Esophagus muscularis mucosa (tissue), 4 donors: ENCODE measurements around the gene GAS6. TPM values are rescaled to one million over a fixed set of nuclear protein-coding genes. Genes with fewer than 3 reads are reported as not detected.
A peak's percentile ranks its signal among the peaks of the same experiment; 100 is the strongest.
"Not testable (repeated sequence)": the region's sequence is repeated elsewhere in the genome, so short reads cannot be mapped to it uniquely, and the experiment has no call there.

Experiments used
- DNase-seq: peaks from one replicate; pipeline ENCODE4 v3.0.0-alpha.2; 2017; ENCODE audit errors: extremely low spot score
- H3K27ac ChIP-seq, 4 donors: fragments of 200-600 bp; sonication (generic); replicated peaks in 1 of 4; 1 replicate in 3 of 4; 2 replicates in 1 of 4; pipeline ENCODE4 v1.5.1; 2016 to 2019; ENCODE audit warnings: mild to moderate bottlenecking in 1 of 4
- H3K27me3 ChIP-seq, 4 donors: fragments of 200-600 bp; sonication (generic); one replicate each; pipeline versions ENCODE4 v1.5.1 to v1.6.0; 2016 to 2019
- H3K36me3 ChIP-seq, 4 donors: fragments of 200-600 bp; sonication (generic); one replicate each; pipeline ENCODE4 v1.5.1; 2016 to 2019
- H3K4me1 ChIP-seq, 4 donors: fragments of 200-600 bp; sonication (generic); one replicate each; pipeline ENCODE4 v1.5.1; 2016 to 2019
- H3K4me3 ChIP-seq, 4 donors: fragments of 200-600 bp; sonication (generic); 1 replicate in 2 of 4; 2 replicates in 2 of 4; pipeline ENCODE4 v1.5.1; 2016 to 2019; ENCODE audit warnings: mild to moderate bottlenecking in 4 of 4, moderate library complexity in 1 of 4
- H3K9me3 ChIP-seq, 4 donors: fragments of 200-600 bp; sonication (generic); 1 replicate in 3 of 4; 2 replicates in 1 of 4; pipeline ENCODE4 v1.5.1; 2016 to 2019
- CTCF ChIP-seq, 3 experiments: fragments of 200-600 bp in 2 of 3; fragments of 450-650 bp in 1 of 3; sonication (generic) in 2 of 3; IDR thresholded peaks; one replicate each; pipeline ENCODE4 v1.5.1; 2017 to 2019; ENCODE audit warnings: antibody characterized with exemption in 3 of 3, mild to moderate bottlenecking in 2 of 3, moderate library complexity in 1 of 3
- EP300 ChIP-seq: sonication (generic); formaldehyde crosslinking; IDR thresholded peaks from one replicate; pipeline ENCODE4 v1.6.1; 2017; ENCODE audit warnings: antibody characterized with exemption
- POLR2A ChIP-seq: fragments of 450-650 bp; IDR thresholded peaks from one replicate; pipeline ENCODE4 v1.6.1; 2017; ENCODE audit warnings: antibody characterized with exemption, moderate library complexity, mild to moderate bottlenecking, low read depth
- POLR2AphosphoS5 ChIP-seq, 2 donors: sonication (generic); formaldehyde crosslinking; IDR thresholded peaks; one replicate each; pipeline ENCODE4 v1.6.1; 2017; ENCODE audit warnings: antibody characterized with exemption in 2 of 2
- WGBS: methylation state at CpG from one replicate; pipeline ENCODE4 v1.1.5; 2018; 5-methylcytosine and 5-hydroxymethylcytosine counted together
- intact Hi-C: fragments of 100-400 bp; cut with DNase I; formaldehyde crosslinking; loops from one replicate; pipeline ENCODE4 v1.15.1; 2023
- total RNA-seq, 4 donors: library from RNA; depleted of rRNA; stranded (reverse); fragments of >200 nt; gene quantifications; one replicate each; pipeline versions ENCODE4 v1.1.0 to v1.2.1, GENCODE V29; 2016

Gene GAS6
- total RNA-seq, 4 donors from 2014 or later = 241 to 459 (median 346) TPM

DNA sequence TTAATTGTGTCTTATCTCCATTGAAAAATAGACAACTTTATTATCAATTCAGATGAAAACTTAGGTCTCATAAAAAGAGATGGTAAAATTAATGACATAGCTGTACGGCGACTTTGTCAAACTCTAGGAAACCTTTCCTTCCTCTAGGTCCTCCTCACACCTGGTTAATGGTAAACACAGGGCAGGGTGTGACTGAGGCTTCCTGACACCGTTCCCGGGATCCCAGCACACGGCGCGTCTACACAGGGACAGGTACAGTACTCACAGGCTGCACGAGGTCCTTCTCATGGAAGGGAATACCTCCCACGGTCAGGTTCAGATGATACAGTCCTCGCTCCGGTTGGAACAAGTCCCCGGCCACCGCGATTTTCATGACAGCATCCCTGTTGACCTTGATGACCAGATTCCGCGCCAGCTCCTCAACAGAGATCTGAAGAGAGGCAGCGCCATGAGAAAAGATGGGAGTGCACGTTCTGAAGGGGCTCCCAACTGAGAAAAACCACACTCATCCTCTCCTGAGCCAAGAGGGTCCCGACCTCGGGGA is 35.5 kb downstream of the GAS6 start:
- TF ChIP-seq POLR2A = no peak
- no peak for TF ChIP-seq EP300
- no peak for TF ChIP-seq POLR2AphosphoS5 (IDR thresholded peaks at IDR 0.05)
- no peak for TF ChIP-seq CTCF (IDR thresholded peaks at IDR 0.05)
- Histone ChIP-seq H3K4me1 (peaks cover 0 to 9% (median 3%) of the 10 kb centered on the region in 4 donors), H3K27me3 (no peaks in the 10 kb centered on the region), H3K27ac (no peak overlapping the region), H3K36me3 (peaks cover 34 to 91% (median 88%) of the 10 kb centered on the region in 4 donors), H3K4me3 (no peak overlapping the region), H3K9me3 (no peaks in the 10 kb centered on the region)
- 96% methylated on average over 19 of the region's 20 CpGs for WGBS
- intact Hi-C loops = no loop called here
- no peak for DNase-seq

DNA sequence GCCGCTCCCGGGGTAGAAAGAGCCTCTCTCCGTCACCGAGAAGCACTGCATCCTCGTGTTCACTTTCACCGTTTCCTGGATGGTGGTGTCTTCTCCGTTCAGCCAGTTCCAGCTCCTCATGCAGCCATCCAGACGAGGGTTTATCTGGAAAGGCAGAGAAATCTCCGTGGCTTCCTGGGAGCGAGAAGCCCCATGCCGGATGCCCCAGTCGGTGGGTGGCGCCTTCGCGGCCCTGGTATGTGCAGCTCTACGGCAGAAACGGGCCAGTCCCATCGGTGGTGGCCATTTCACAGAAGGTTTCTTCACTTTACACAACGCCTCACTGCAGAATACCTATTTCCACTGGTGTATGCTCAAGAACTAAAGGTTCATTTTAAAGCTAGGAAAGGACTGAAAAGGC is 36.9 kb downstream of the GAS6 start:
- H3K4me1 ChIP-seq = peaks cover 8 to 19% (median 14%) of the 10 kb centered on the region in 4 donors
- WGBS = 94% methylated on average over 19 of the region's 19 CpGs
- DNase-seq = no peak
- H3K27ac ChIP-seq = peak overlapping the region; percentile 20 to 47 (median 41)
- no peak overlapping the region for H3K4me3 ChIP-seq
- intact Hi-C loops = no loop called here
- TF ChIP-seq POLR2A = no peak
- TF ChIP-seq CTCF (IDR thresholded peaks at IDR 0.05) = no peak
- TF ChIP-seq POLR2AphosphoS5 (IDR thresholded peaks at IDR 0.05) = no peak
- no peak for TF ChIP-seq EP300
- no peaks in the 10 kb centered on the region for H3K27me3 ChIP-seq
- peaks cover 34 to 91% (median 88%) of the 10 kb centered on the region in 4 donors for H3K36me3 ChIP-seq
- no peaks in the 10 kb centered on the region for H3K9me3 ChIP-seq

DNA sequence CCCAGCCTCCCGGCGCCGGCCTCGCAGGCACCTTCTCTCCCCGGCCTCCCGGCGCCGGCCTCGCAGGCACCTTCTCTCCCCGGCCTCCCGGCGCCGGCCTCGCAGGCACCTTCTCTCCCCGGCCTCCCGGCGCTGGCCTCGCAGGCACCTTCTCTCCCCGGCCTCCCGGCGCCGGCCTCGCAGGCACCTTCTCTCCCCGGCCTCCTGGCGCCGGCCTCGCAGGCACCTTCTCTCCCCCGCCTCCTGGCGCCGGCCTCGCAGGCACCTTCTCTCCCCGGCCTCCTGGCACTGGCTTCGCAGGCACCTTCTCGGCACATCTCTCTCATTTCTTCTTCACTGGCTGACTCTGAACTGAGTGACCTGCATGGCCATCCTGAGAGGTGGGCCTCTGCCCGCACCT is 37.4 kb downstream of the GAS6 start:
- Histone ChIP-seq H3K27ac (peak overlapping the region in 3 of 4 donors; percentile 37 to 57 (median 45)), H3K4me1 (peaks cover 13 to 25% (median 19%) of the 10 kb centered on the region in 4 donors), H3K36me3 (peaks cover 33 to 92% (median 89%) of the 10 kb centered on the region in 4 donors)
- H3K27me3 ChIP-seq, H3K4me3 ChIP-seq, DNase-seq, H3K9me3 ChIP-seq, intact Hi-C loops: not testable (repeated sequence)
- WGBS = 87% methylated on average over 32 of the region's 35 CpGs

GRCh38 chr13:113825841-113826240 is 38.0 kb downstream of the GAS6 start:
- Histone ChIP-seq H3K4me3 (no peak overlapping the region), H3K9me3 (no peaks in the 10 kb centered on the region), H3K36me3 (peaks cover 33 to 86% (median 84%) of the 10 kb centered on the region in 4 donors), H3K27me3 (no peaks in the 10 kb centered on the region), H3K27ac (peak overlapping the region; percentile 37 to 57 (median 55)), H3K4me1 (peaks cover 19 to 31% (median 25%) of the 10 kb centered on the region in 4 donors)
- no peak for DNase-seq
- TF ChIP-seq EP300 (no peak), CTCF (IDR thresholded peaks at IDR 0.05) (no peak), POLR2A (no peak), POLR2AphosphoS5 (IDR thresholded peaks at IDR 0.05) (no peak)
- 74% methylated on average over 15 of the region's 16 CpGs for WGBS
- intact Hi-C loops = no loop called here

GRCh38 chr13:113823771-113824170 is 40.1 kb downstream of the GAS6 start:
- no peak for TF ChIP-seq CTCF (IDR thresholded peaks at IDR 0.05)
- no peak for TF ChIP-seq POLR2AphosphoS5 (IDR thresholded peaks at IDR 0.05)
- no peak for TF ChIP-seq POLR2A
- no peak for TF ChIP-seq EP300
- peak overlapping the region; percentile 87 to 91 (median 88) for H3K27ac ChIP-seq
- peaks cover 40 to 51% (median 46%) of the 10 kb centered on the region in 4 donors for H3K4me1 ChIP-seq
- peaks cover 33 to 81% (median 75%) of the 10 kb centered on the region in 4 donors for H3K36me3 ChIP-seq
- H3K27me3 ChIP-seq = no peaks in the 10 kb centered on the region
- no peak overlapping the region for H3K4me3 ChIP-seq
- intact Hi-C loops = no loop called here
- DNase-seq = no peak
- WGBS = 90% methylated on average over 2 of the region's 19 CpGs
- no peaks in the 10 kb centered on the region for H3K9me3 ChIP-seq
